ENCODE data around the gene DDB1.

DNA sequence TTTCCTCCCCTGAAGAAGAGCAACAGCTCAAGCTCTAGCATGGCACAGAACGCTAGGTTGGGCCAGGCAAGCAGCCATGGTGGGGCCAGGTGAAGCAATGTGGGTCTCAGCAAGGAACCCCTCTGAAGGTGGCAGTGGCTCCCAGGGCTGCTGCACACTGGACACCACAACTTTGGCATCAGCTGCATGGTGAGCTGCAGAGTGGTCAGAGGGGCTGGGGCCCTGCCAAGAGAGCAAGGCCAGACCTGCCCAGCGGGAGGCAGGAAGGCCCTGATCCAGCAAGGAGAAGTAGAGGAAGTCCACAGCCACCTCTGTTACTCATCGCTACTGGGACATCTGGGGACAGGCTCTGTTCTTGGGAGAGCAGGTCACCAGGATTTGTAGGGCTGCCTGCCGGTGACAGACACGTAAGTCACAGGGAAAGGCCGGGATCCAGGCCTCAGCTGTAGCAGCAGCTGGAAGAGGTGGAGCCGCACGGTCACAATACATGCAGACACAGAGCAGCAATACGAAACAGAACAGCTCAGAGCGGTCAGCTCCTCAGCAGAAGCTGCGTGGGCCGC is 16.4 kb upstream of the DDB1 start:
- no peak for TF ChIP-seq CTCF (IDR thresholded peaks at IDR 0.05)
- no peak for TF ChIP-seq EP300 (IDR thresholded peaks at IDR 0.05)
- TF ChIP-seq POLR2AphosphoS5 (IDR thresholded peaks at IDR 0.05) = no peak
